Measurements from ENCODE around the gene HSPH1. TPM values are rescaled to one million over a fixed set of nuclear protein-coding genes. Genes with fewer than 3 reads are reported as not detected.

Gene HSPH1
- total and polyA plus RNA-seq, 10 of the 15 experiments (the other 5 are each of a cell fraction or from before 2014, with no cell fraction given), result 40.2 to 159 (median 92.6) TPM

DNA sequence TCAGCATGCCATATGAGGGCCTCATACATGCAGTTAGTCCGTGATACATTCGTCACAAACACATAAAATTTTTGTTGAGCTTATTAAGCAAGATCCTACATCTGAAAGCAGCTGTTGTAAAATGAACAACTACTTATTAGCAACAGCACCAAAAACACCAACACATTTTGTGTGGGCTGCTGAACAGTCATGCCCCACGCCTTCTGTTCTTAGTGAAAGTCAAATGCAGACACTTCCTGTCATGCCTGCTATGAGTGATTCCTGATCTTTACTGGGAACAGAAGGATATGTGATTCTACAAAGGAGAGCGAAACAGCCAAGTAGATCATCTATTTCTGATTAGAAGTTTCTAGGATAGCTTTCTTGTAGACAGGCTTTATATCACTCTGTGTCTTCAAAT, 33.9 kb upstream of the HSPH1 start:
- CTCF ChIA-PET, result interaction anchor here (0.5 to 1.6 kb wide), 3 partner anchors 10 to 229 kb away, joined by 3 to 8 read pairs (median 6); no protein-coding TSS in a partner anchor
- ATAC-seq (no peak), FAIRE-seq (no peak), DNase-seq (ENCODE audit: low read depth, low spot score) (no peak)
- no peaks in the 10 kb centered on the region for H3K79me2 ChIP-seq (ENCODE audit: control insufficient read depth, insufficient read depth, low read length)
- SMC1A ChIA-PET (ENCODE audit: uncharacterized antibody, unreplicated experiment), result interaction anchor here (1.9 kb wide), 1 partner anchor 28 kb away, joined by 5 read pairs; no protein-coding TSS in a partner anchor
- intact Hi-C loops (cut with micrococcal nuclease; ENCODE audit: unreplicated experiment), result no loop called here
- in situ Hi-C loops (cut with MboI), result no loop called here
- TF ChIP-seq REST (IDR thresholded peaks at IDR 0.05; ENCODE audit: low read depth, low read length) (no peak), GABPA (IDR thresholded peaks at IDR 0.05; ENCODE audit: low read depth) (no peak), SMAD5 (IDR thresholded peaks at IDR 0.05; ENCODE audit: low read depth) (no peak), TCF7 (IDR thresholded peaks at IDR 0.05; ENCODE audit: borderline replicate concordance) (no peak), NFYB (IDR thresholded peaks at IDR 0.05; ENCODE audit: insufficient read depth, low read depth, low read length) (no peak), CREM (IDR thresholded peaks at IDR 0.05; ENCODE audit: low read depth) (no peak), SMAD1 (IDR thresholded peaks at IDR 0.05; ENCODE audit: low read depth, partially characterized antibody) (no peak), RBBP5 (conservative IDR thresholded peaks at IDR 0.05) (no peak), POLR2A (IDR thresholded peaks at IDR 0.05; ENCODE audit: low read depth, low read length) (no peak), SUZ12 (IDR thresholded peaks at IDR 0.05; ENCODE audit: unreplicated experiment) (no peak), MXI1 (IDR thresholded peaks at IDR 0.05; ENCODE audit: low read depth, low read length) (no peak), KLF5 (IDR thresholded peaks at IDR 0.05; ENCODE audit: partially characterized antibody) (no peak), RCOR1 (conservative IDR thresholded peaks at IDR 0.05; ENCODE audit: low read depth, low read length) (no peak), SIX5 (IDR thresholded peaks at IDR 0.05; ENCODE audit: low read depth, low read length, severe bottlenecking) (no peak), IRF4 (IDR thresholded peaks at IDR 0.05; ENCODE audit: low read depth, low read length) (no peak)
- TF ChIP-seq, protein P1, sequence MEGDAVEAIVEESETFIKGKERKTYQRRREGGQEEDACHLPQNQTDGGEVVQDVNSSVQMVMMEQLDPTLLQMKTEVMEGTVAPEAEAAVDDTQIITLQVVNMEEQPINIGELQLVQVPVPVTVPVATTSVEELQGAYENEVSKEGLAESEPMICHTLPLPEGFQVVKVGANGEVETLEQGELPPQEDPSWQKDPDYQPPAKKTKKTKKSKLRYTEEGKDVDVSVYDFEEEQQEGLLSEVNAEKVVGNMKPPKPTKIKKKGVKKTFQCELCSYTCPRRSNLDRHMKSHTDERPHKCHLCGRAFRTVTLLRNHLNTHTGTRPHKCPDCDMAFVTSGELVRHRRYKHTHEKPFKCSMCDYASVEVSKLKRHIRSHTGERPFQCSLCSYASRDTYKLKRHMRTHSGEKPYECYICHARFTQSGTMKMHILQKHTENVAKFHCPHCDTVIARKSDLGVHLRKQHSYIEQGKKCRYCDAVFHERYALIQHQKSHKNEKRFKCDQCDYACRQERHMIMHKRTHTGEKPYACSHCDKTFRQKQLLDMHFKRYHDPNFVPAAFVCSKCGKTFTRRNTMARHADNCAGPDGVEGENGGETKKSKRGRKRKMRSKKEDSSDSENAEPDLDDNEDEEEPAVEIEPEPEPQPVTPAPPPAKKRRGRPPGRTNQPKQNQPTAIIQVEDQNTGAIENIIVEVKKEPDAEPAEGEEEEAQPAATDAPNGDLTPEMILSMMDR (IDR thresholded peaks at IDR 0.05 in 2 of 3, conservative IDR thresholded peaks at IDR 0.05 in 1 of 3; ENCODE audit: control insufficient read depth in 2 of 3, extremely low read depth in 1 of 3, insufficient read depth in 1 of 3, low read depth in 3 of 3, low read length in 3 of 3), result no peak
- no peaks in the 10 kb centered on the region for H4K20me1 ChIP-seq (ENCODE audit: control insufficient read depth, insufficient read depth)
- H3K27ac ChIP-seq (ENCODE audit: control insufficient read depth, insufficient read depth), result no peak overlapping the region
- H3K9me3 ChIP-seq (replicated peaks; ENCODE audit: control insufficient read depth, insufficient read depth, low read length), result no peaks in the 10 kb centered on the region
- RAD21 ChIA-PET (ENCODE audit: unreplicated experiment), result no interaction called here
- 16% methylated on average over 4 of the region's 4 CpGs for WGBS (ENCODE audit: insufficient coverage, insufficient replicate concordance, low lambda C conversion rate, missing lambda C conversion rate)
- H3K27me3 ChIP-seq (replicated peaks in 1 of 2; ENCODE audit: control insufficient read depth in 2 of 2, insufficient read depth in 2 of 2, low read length in 1 of 2), result peaks cover 0 to 4% of the 10 kb centered on the region in 2 experiments; a peak in 2 of 4 replicates
- H3K4me1 ChIP-seq (ENCODE audit: control insufficient read depth, insufficient read depth, low read length), result no peaks in the 10 kb centered on the region
- POLR2A ChIA-PET, result interaction anchor here (1.0 kb wide), 1 partner anchor 16 kb away, joined by 4 read pairs; no protein-coding TSS in a partner anchor
- BruUV-seq (replicated peaks), result no TSS peak
- no peak overlapping the region for H3K4me3 ChIP-seq
- H3K4me2 ChIP-seq (ENCODE audit: control insufficient read depth, insufficient read depth), result no peak overlapping the region
- no peaks in the 10 kb centered on the region for H3K36me3 ChIP-seq (ENCODE audit: control insufficient read depth in 2 of 2, insufficient read depth in 2 of 2, low read length in 1 of 2)
- H2AFZ ChIP-seq (ENCODE audit: control insufficient read depth, low read depth, low read length), result no peak overlapping the region
- H3K9ac ChIP-seq (ENCODE audit: control insufficient read depth, insufficient read depth, low read length), result no peak overlapping the region
